ENCODE results near the gene SLC4A11. TPM values are rescaled to one million over a fixed set of nuclear protein-coding genes. Genes with fewer than 3 reads are reported as not detected.

The SLC4A11 gene
- polyA plus RNA-seq, 1 donor from 2014 or later = 0.19 TPM

DNA sequence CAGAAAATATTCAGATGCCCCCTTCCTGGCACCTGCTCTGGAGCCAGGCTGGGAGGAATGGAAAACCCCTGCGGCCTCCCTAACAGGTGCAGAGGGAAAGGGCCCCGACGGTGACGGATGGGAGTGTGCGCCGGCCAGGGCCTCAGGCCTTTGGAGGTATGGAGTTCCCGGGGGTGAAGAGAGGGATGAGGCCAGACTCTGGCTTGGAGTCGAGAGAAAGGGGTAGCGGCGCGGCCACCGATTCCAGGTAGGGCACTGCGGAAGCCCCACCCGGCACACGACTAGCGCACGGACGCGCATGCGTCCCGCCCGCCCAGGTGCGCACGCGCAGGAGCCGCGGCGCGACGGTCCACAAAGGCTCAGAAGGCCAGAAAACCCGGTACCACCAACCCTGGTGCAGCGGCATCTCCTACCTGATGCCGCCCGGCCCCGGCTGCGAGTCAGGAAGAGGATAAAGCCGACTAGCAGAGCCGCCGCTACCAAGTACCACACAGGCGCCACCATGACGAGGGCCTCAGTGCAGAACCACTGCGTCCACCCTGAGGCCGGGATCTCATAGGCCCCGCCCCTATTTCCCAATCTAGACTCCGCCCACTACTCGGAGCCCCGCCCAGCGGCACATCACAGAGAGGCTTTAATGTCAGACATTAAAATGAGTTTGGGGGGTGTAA is 34.7 kb downstream of the SLC4A11 start, which contains the start of gene DDRGK1:
Gene DDRGK1 (minus strand): TSS at position 559 of the 671 bp plus-strand sequence. CDS start 55 bp downstream, at position 504.
- H3K4me3 ChIP-seq (ENCODE audit: low read length) = peak within 1 kb of the TSS; percentile 81
- TF ChIP-seq SMC3 (conservative IDR thresholded peaks at IDR 0.05; ENCODE audit: poor library complexity) (no peak), EZH2 (IDR thresholded peaks at IDR 0.05; ENCODE audit: borderline replicate concordance, insufficient read depth, low read length, poor library complexity, severe bottlenecking) (no peak), EP300 (conservative IDR thresholded peaks at IDR 0.05; ENCODE audit: poor library complexity, severe bottlenecking) (peak; percentile 43), POLR2AphosphoS5 (IDR thresholded peaks at IDR 0.05) (peak; percentile 82), RAD21 (conservative IDR thresholded peaks at IDR 0.05) (no peak), TAF1 (IDR thresholded peaks at IDR 0.05; ENCODE audit: low read depth) (no peak), MXI1 (conservative IDR thresholded peaks at IDR 0.05; ENCODE audit: poor library complexity, severe bottlenecking) (peak; percentile 80)
- TF ChIP-seq, protein P1, sequence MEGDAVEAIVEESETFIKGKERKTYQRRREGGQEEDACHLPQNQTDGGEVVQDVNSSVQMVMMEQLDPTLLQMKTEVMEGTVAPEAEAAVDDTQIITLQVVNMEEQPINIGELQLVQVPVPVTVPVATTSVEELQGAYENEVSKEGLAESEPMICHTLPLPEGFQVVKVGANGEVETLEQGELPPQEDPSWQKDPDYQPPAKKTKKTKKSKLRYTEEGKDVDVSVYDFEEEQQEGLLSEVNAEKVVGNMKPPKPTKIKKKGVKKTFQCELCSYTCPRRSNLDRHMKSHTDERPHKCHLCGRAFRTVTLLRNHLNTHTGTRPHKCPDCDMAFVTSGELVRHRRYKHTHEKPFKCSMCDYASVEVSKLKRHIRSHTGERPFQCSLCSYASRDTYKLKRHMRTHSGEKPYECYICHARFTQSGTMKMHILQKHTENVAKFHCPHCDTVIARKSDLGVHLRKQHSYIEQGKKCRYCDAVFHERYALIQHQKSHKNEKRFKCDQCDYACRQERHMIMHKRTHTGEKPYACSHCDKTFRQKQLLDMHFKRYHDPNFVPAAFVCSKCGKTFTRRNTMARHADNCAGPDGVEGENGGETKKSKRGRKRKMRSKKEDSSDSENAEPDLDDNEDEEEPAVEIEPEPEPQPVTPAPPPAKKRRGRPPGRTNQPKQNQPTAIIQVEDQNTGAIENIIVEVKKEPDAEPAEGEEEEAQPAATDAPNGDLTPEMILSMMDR (IDR thresholded peaks at IDR 0.05; ENCODE audit: poor library complexity, severe bottlenecking) = no peak
- TF ChIP-seq, protein P2, sequence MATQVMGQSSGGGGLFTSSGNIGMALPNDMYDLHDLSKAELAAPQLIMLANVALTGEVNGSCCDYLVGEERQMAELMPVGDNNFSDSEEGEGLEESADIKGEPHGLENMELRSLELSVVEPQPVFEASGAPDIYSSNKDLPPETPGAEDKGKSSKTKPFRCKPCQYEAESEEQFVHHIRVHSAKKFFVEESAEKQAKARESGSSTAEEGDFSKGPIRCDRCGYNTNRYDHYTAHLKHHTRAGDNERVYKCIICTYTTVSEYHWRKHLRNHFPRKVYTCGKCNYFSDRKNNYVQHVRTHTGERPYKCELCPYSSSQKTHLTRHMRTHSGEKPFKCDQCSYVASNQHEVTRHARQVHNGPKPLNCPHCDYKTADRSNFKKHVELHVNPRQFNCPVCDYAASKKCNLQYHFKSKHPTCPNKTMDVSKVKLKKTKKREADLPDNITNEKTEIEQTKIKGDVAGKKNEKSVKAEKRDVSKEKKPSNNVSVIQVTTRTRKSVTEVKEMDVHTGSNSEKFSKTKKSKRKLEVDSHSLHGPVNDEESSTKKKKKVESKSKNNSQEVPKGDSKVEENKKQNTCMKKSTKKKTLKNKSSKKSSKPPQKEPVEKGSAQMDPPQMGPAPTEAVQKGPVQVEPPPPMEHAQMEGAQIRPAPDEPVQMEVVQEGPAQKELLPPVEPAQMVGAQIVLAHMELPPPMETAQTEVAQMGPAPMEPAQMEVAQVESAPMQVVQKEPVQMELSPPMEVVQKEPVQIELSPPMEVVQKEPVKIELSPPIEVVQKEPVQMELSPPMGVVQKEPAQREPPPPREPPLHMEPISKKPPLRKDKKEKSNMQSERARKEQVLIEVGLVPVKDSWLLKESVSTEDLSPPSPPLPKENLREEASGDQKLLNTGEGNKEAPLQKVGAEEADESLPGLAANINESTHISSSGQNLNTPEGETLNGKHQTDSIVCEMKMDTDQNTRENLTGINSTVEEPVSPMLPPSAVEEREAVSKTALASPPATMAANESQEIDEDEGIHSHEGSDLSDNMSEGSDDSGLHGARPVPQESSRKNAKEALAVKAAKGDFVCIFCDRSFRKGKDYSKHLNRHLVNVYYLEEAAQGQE (IDR thresholded peaks at IDR 0.05; ENCODE audit: borderline replicate concordance) = peak; percentile 79
- peaks cover 18% of the 10 kb centered on the region for H3K79me2 ChIP-seq (replicated peaks; ENCODE audit: insufficient read depth, low read length)
- peak within 1 kb of the TSS; percentile 95 for H3K4me2 ChIP-seq (ENCODE audit: low read length)
- peak within 1 kb of the TSS; percentile 98 for H2AFZ ChIP-seq (ENCODE audit: low read depth, low read length)
- H3K9me3 ChIP-seq (ENCODE audit: low read length) = no peaks in the 10 kb centered on the region
- H3K36me3 ChIP-seq (ENCODE audit: insufficient read depth, low read length) = no peaks in the 10 kb centered on the region
- H4K20me1 ChIP-seq (ENCODE audit: insufficient read depth) = no peaks in the 10 kb centered on the region
- no peaks in the 10 kb centered on the region for H3K27me3 ChIP-seq (ENCODE audit: insufficient read depth, low read depth, low read length)
- H3K9me2 ChIP-seq (ENCODE audit: insufficient read depth, low read length) = no peaks in the 10 kb centered on the region
- H3F3A ChIP-seq (ENCODE audit: insufficient read depth, low read length, poor library complexity, severe bottlenecking) = no peaks in the 10 kb centered on the region
- peak within 1 kb of the TSS; percentile 86 for H3K9ac ChIP-seq (ENCODE audit: low read length)
- H3K27ac ChIP-seq (ENCODE audit: low read length) = peak within 1 kb of the TSS; percentile 89

DNA sequence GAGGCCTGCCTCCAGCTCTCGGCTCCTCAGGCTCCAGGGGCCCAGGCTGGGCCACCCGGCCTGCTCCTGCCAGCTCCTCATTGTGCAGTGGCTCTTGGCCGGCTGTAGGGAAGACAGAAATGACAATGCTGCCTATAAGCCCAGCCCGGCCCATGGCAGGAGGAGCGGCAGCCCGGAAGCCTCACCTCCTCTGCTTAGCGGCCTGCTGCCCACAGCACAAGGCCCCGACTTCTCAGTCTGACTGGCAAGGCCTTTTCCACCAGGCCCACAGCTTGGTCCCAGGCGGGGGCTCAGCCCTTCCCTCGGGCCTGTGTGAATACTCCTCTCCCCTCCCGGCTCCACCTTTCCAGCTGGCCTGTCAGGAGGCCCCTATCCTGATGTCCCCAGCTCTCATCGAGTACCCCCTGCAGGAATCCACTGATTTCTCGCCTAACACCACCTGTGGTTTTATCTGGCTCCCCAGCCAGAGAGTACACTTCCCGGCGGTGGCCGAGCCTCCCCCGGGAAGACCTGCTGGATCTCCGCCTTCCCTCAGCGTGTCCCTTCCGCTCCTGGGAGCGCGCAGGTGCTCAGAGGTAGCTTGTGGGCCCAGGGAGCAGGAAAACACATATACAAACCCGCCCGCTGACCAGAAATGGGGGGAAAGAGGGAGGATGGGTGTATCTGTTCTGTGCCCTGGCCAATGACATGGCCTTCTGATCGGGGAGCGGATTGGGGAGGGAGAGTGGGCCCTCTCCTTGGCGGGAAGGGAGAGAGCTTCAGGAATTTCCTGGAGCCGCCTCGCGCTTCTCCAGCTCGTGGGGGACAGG is 35.5 kb downstream of the SLC4A11 start:
- Histone ChIP-seq H3K27me3 (ENCODE audit: insufficient read depth, low read depth, low read length) (no peaks in the 10 kb centered on the region), H3K9me2 (ENCODE audit: insufficient read depth, low read length) (no peaks in the 10 kb centered on the region), H3K9me3 (ENCODE audit: low read length) (no peaks in the 10 kb centered on the region), H4K20me1 (ENCODE audit: insufficient read depth) (no peaks in the 10 kb centered on the region), H3K4me2 (ENCODE audit: low read length) (peak overlapping the region; percentile 95), H2AFZ (ENCODE audit: low read depth, low read length) (peak overlapping the region; percentile 98), H3K79me2 (replicated peaks; ENCODE audit: insufficient read depth, low read length) (peaks cover 18% of the 10 kb centered on the region), H3K9ac (ENCODE audit: low read length) (peak overlapping the region; percentile 86), H3K27ac (ENCODE audit: low read length) (peak overlapping the region; percentile 89), H3K4me3 (ENCODE audit: low read length) (peak overlapping the region; percentile 81), H3K36me3 (ENCODE audit: insufficient read depth, low read length) (no peaks in the 10 kb centered on the region), H3F3A (ENCODE audit: insufficient read depth, low read length, poor library complexity, severe bottlenecking) (no peaks in the 10 kb centered on the region)
- no peak for TF ChIP-seq POLR2AphosphoS5 (IDR thresholded peaks at IDR 0.05)
- TF ChIP-seq, protein P1 (IDR thresholded peaks at IDR 0.05; ENCODE audit: poor library complexity, severe bottlenecking) = no peak
- TF ChIP-seq RAD21 (conservative IDR thresholded peaks at IDR 0.05) = no peak
- TF ChIP-seq EP300 (conservative IDR thresholded peaks at IDR 0.05; ENCODE audit: poor library complexity, severe bottlenecking) = no peak
- TF ChIP-seq, protein P2 (IDR thresholded peaks at IDR 0.05; ENCODE audit: borderline replicate concordance) = no peak
- TF ChIP-seq EZH2 (IDR thresholded peaks at IDR 0.05; ENCODE audit: borderline replicate concordance, insufficient read depth, low read length, poor library complexity, severe bottlenecking) = no peak
- TF ChIP-seq TAF1 (IDR thresholded peaks at IDR 0.05; ENCODE audit: low read depth) = no peak
- TF ChIP-seq MXI1 (conservative IDR thresholded peaks at IDR 0.05; ENCODE audit: poor library complexity, severe bottlenecking) = no peak
- no peak for TF ChIP-seq SMC3 (conservative IDR thresholded peaks at IDR 0.05; ENCODE audit: poor library complexity)
